HG02885 (cell line): ENCODE data around the gene PTPRN2.
"Not testable (repeated sequence)": the region's sequence is repeated elsewhere in the genome, so short reads cannot be mapped to it uniquely, and the experiment has no call there.

Experiments
- ATAC-seq: cut with Tn5 transposase; IDR thresholded peaks from one replicate; pipeline ENCODE4 v1.9.1; 2021; ENCODE audit warnings: mild to moderate bottlenecking; ENCODE audit not compliant: unreplicated experiment, poor library complexity

The PTPRN2 gene

DNA sequence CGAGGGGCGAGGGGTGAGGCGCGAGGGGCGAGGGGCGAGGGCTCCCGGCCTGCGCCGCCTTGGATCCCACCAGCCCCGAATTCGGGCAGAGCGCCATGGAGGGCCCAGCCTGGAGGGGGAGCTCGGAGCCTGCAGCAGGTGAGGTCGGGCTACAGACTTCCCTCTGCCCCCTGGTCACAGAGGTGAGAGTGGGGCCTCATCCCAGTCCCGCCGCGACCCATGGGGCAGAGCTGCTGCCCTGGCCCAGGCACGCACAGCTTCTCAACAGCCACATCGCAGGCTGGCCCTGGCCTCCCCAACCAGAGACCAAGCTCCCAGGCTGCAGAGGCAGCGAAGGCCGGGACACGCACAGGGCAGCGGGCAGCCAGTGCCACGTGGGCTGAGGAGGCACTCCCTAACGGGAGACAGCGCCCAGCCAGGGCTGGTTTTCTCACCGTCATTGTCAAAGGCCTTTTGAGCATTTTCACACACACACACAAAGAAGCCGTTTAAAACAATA lies 191.8 kb downstream of the PTPRN2 start:
- no peak for ATAC-seq

- ATAC-seq = no peak
Observed at GRCh38 chr7:158395349-158395748, 192.3 kb downstream of the PTPRN2 start.

DNA sequence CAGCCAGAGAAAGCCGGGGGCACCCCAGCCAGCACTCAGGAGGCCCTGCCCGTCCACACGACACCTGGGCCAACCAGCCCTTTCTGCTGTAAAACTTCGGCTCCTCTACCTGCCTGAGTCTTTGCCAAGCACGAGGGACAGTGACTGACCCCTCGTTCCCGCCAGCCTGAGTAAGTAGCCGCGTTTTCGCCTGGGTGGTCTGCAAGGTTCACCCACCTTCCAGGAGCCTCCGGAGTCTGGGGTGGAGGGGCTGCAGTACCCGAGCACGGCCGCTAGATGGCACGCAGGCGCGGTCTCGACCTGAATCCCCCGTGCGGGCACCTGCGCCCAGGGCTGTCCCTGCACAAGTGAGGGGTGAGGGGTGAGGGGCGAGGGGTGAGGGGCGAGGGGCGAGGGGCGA lies 192.7 kb downstream of the PTPRN2 start:
- ATAC-seq = no peak

DNA sequence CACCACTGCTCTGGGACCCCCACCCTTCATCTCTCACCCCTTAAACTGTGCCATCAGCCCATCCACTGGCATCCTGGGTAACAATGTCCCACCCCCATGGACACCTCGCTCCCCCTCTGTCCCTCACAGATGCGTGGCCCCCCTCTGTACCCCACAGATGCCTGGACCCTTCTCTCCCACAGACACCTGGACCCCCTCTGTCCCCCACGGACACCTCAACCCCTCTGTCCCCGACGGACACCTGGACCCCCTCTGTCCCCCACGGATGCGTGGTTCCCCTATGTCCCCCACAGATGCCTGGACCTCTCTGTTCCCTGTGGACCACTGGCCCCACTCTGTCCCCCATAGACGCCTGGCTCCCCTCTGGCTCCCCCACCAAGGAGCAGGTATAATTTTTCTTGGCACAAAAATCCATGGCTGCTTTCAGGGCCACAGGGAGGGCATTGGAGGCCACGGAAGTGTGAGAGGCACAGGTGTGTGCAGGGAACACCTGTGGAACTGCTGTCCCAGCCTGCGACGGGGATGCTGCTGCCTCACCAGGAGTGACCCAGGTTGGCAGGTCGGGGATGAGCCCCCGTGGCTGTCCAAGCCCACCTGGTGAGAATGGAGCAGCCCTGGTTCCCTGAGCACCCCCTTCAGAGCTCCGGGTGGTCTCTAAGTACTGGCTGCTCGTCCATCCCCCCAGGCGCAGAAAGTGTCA lies 193.5 kb downstream of the PTPRN2 start:
- no peak for ATAC-seq

DNA sequence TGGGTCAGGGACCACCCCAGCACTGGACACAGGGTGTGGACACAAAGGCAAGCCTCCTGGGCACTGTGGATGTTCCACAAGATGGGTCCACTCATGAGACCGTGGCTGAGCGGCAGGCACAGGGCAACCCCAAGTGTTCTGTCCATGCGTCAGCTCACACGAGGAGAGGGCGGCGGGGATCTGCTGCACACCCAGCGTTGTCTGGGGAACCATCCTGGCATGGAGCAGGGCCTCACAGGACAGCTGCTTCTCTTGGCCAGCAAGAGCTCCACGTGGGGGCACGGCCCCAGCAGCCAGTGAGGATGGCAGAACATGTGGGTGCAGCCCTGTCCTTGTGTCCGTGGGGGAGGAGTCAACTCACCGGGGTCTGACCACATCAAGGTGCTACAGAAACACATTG lies 195.4 kb downstream of the PTPRN2 start:
- no peak for ATAC-seq

DNA sequence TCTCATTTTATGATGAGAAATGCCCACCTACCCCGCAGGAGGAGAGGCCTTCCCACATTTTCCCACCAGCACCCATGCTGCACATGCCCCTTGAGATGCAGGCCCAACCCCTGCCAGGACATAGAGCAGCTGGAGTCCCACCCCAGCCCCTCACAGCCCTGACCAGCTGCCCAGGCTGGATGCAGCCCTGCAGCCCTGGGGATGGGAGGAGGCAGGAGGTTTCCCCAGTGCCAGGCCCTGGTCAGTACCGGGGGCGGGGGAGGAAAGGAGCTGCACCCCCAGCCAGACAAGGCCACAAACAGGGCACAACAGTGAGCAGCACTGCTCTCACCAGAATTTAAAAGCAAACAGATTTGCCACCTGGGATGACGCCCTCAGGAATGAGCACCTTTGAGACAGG lies 196.1 kb downstream of the PTPRN2 start:
- no peak for ATAC-seq

- no peak for ATAC-seq
Observed at GRCh38 chr7:158391141-158391540, 196.5 kb downstream of the PTPRN2 start.

DNA sequence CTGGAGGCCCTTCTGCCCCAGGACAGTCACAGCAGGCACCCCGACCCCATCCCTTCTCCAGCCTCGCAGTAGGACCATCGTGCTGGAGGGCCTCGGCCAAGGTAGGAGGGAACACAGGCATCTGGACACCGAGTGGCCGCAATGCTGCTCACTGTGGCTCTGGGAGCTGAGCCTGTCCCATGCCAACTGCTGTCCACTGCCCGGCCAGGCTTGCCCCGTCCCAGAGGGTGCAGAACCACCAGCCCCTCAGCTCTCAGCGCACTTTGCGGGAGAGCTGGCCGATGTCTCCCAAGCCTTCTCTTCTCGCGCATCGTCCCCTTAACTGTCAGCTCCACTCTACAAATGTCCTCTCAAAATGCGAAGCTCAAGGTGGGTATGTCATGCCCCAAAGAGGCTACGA lies 197.2 kb downstream of the PTPRN2 start:
- ATAC-seq = no peak

GRCh38 chr7:158389514-158390425 lies 197.9 kb downstream of the PTPRN2 start:
- ATAC-seq = no peak

DNA sequence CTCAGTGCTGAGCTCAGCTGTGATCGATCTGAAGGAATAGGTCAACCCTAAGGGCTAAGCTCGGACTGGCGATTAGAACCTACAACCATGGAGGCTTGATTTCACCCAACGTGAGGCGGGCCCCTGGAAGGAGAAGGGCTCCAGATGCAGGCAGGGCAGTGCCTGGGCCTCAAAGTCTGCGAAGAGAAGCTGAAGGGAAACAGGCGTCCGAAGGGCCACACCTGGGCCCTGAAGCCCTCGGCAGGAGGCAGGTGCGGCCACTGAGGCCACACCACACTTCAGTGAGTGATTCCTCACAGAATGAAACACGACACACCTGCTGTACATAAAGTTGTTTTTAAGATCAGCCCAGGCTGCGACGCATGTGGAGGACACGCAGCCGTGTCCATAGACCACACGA lies 198.7 kb downstream of the PTPRN2 start:
- no peak for ATAC-seq

DNA sequence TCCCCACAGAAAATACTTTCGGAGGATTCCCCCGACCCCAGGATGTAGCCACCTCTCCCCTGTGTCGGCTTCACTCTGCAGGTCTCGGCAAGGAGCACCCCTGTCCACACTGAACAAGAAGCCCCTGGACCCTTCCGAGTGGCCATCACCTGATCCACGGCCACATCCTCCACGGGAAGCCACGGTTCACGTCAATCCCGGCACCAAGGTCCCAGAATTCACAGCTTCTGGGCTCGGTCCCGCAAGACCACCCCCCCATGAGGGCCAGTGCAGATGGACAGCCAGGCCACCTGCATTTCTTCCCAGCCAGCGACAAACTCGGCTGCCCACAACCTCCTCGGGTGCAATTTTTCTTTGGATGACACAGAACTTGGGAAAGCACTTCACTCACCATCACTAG lies 199.6 kb downstream of the PTPRN2 start:
- no peak for ATAC-seq

- no peak for ATAC-seq
Observed at GRCh38 chr7:158387546-158387891, 200.1 kb downstream of the PTPRN2 start.

DNA sequence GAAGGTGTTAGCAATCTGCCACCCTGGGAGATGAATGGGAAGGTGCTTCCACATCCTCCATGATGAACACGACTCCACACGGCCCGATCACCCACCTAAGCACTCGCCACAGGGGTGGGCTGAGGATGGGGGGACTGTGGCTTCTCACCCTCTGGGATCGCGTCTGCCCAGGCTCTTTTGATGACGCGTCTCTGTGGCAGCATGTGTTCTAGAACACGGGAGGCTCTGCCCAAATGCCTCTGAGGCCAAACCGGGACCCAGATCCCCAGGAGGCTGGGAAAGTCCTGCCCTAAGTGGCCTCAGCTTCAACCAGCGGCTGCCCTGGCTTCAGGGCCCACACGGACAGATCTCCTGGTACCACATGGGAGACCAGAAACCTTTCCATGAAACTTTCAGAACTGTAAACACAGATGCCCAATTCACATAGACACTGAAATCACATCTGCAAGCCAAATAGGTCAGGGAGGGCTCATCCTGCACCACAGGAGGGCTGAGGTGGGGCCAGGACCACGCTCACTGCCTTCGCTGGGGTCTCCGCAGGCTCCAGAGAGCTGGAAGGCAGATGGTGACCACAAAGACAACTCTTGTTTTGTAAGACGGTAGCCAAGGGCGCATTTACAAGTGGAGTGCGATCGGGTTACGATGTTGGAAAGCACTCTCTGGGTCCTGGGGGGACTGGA lies 200.6 kb downstream of the PTPRN2 start:
- no peak for ATAC-seq

DNA sequence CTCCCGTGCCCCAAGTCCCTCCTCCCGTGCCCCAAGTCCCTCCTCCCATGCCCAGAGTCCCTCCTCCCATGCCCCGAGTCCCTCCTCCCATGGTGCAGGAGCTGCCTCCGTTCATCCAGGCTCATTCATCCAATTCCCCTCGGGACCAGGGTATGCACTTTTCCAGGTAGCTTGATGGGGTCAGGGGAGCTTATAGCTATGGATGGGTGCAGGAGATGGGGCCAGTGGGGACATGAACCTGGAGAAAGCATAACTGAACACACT lies 201.3 kb downstream of the PTPRN2 start:
- ATAC-seq = no peak

DNA sequence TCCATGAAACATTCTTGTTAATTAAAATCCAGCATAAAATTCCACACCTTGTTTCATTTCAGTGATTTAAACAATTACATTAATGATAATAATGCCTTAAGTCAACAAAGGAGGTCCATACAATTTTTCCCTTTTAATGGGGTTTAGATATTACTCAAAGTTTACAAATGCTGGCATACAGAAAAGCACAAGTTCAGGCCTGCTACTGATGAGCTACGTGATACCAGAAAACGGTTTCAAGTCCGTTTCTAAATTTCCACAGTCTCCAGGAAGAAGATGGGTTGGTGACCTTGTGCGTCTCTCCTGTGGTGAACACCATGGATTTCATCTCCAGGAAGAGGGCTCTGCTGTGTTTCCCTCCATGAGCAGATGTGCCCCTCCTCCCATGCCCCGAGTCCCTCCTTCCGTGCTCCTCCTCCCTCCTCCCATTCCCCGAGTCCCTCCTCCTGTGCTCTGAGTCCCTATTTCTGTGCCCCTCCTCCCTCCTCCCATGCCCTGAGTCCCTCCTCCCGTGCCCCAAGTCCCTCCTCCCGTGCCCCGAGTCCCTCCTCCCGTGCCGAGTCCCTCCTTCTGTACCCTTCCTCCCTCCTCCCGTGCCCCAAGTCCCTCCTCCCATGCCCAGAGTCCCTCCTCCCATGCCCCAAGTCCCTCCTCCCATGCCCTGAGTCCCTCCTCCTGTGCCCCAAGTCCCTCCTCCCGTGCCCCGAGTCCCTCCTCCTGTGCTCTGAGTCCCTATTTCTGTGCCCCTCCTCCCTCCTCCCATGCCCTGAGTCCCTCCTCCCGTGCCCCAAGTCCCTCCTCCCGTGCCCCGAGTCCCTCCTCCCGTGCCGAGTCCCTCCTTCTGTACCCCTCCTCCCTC lies 201.9 kb downstream of the PTPRN2 start:
- ATAC-seq = not testable (repeated sequence)

DNA sequence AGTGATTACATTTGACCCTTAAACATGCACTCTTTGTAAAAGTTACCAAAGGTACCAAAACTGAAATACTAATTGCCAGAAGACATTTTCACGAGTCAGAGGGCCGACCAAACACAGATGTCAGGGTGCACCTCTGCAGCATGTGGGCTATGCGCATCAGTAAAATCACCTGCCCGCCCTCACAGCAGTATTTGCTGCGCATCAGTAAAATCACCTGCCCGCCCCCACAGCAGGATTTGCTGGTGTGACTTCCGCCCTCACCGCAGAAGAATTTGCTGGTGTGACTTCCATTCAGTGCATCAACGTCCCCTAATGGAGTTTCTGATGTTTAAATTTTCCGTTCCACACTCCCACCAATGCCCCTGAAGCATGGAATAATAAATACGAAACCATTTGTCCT lies 202.9 kb downstream of the PTPRN2 start:
- ATAC-seq = no peak

- ATAC-seq = no peak
Observed at GRCh38 chr7:158383665-158384064, 204.0 kb downstream of the PTPRN2 start.

DNA sequence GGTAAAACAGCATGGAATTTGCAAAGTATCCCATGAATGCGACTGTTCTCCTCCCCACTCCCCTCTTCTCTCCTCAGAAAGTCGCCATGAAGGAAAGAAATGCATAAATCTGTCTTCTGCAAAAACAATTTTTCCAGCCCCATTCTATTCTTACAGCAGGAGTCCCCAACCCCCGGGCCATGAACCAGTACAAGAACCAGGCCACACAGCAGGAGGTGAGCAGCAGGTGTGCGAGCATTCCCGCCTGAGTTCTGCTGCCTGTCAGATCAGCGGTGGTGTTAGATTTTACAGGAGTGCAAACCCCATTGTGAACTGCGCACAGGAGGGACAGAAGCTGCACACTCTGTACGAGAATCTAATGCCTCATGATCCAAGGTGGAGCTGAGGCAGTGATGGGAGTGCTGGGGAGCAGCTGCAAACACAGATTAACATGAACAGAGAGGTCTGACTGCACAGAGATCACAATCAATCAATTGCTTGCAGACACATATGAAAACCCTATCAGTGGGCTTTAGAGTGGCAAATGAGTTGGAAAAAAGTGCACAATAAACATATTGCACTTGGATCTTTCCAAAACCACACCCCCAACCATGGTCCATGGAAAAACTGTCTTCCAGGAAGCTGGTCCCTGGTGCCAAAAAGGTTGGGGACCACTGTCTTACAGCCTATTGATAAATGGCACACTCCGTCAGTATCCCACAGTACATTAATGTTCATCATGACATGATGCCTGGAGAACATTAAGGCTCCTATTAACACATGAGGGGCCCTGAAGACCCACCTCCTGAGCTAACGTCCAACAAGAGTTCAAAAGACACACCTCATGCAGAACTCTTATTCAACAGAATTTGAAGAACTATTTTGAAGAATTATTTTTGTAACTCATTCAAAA lies 205.0 kb downstream of the PTPRN2 start:
- ATAC-seq = no peak

- no peak for ATAC-seq
Observed at GRCh38 chr7:158381956-158382355, 205.7 kb downstream of the PTPRN2 start.
